Astrocyte (in vitro differentiated cells and primary cell): ENCODE data around the gene SLC6A13. TPM values are rescaled to one million over a fixed set of nuclear protein-coding genes. Genes with fewer than 3 reads are reported as not detected.

Source experiments
- DNase-seq: peaks from one replicate; pipeline ENCODE4 v3.0.0-alpha.2; 2010; ENCODE audit warnings: low read depth
- FAIRE-seq: peaks from 2 replicates; lab custom pipeline; 2011; peaks lifted over from hg19 to GRCh38; lab: Jason Lieb, UNC
- H2AFZ ChIP-seq: 2 replicates; pipeline ENCODE4 v1.6.0; 2012; ENCODE audit warnings: low read depth, low read length, inconsistent platforms
- H3K27ac ChIP-seq: 2 replicates; pipeline ENCODE4 v1.5.1; 2011; ENCODE audit warnings: low read depth, low read length, inconsistent platforms
- H3K27me3 ChIP-seq: 2 replicates; pipeline ENCODE4 v1.6.0; 2011; ENCODE audit warnings: low read length, inconsistent platforms; ENCODE audit not compliant: insufficient read depth
- H3K36me3 ChIP-seq: 2 replicates; pipeline ENCODE4 v1.5.1; 2011; ENCODE audit warnings: low read length, inconsistent platforms; ENCODE audit not compliant: insufficient read depth
- H3K4me1 ChIP-seq: 2 replicates; pipeline ENCODE4 v1.5.1; 2011; ENCODE audit warnings: low read length, inconsistent platforms; ENCODE audit not compliant: insufficient read depth
- H3K4me2 ChIP-seq: 2 replicates; pipeline ENCODE4 v1.6.0; 2012; ENCODE audit warnings: low read length, inconsistent platforms
- H3K4me3 ChIP-seq: 2 replicates; pipeline ENCODE4 v1.5.1; 2011; ENCODE audit warnings: low read depth, mild to moderate bottlenecking, low read length, inconsistent platforms; ENCODE audit not compliant: insufficient read depth
- H3K79me2 ChIP-seq: 2 replicates; pipeline ENCODE4 v1.6.0; 2012; ENCODE audit warnings: mild to moderate bottlenecking, low read length, inconsistent platforms; ENCODE audit not compliant: insufficient read depth
- H3K9ac ChIP-seq: 2 replicates; pipeline ENCODE4 v1.6.0; 2012; ENCODE audit warnings: mild to moderate bottlenecking, low read length, inconsistent platforms
- H3K9me3 ChIP-seq: 2 replicates; pipeline ENCODE4 v1.5.1; 2012; ENCODE audit warnings: low read depth, mild to moderate bottlenecking, low read length, inconsistent platforms; ENCODE audit not compliant: insufficient read depth
- H4K20me1 ChIP-seq: 2 replicates; pipeline ENCODE4 v1.6.0; 2012; ENCODE audit warnings: low read length, inconsistent platforms; ENCODE audit not compliant: insufficient read depth
- H3K27ac Mint-ChIP-seq: one replicate; pipeline ENCODE4 v1.8.0; 2021; ENCODE audit warnings: mild to moderate bottlenecking, mixed read lengths; ENCODE audit not compliant: unreplicated experiment
- H3K27me3 Mint-ChIP-seq: one replicate; pipeline ENCODE4 v1.8.0; 2021; ENCODE audit warnings: low read depth, mixed read lengths; ENCODE audit not compliant: unreplicated experiment
- H3K36me3 Mint-ChIP-seq: one replicate; pipeline ENCODE4 v1.8.0; 2021; ENCODE audit warnings: low read depth, mixed read lengths; ENCODE audit not compliant: unreplicated experiment
- H3K4me1 Mint-ChIP-seq: one replicate; pipeline ENCODE4 v1.8.0; 2021; ENCODE audit warnings: low read depth, mixed read lengths; ENCODE audit not compliant: unreplicated experiment
- H3K4me3 Mint-ChIP-seq: one replicate; pipeline ENCODE4 v1.8.0; 2021; ENCODE audit warnings: mild to moderate bottlenecking, moderate library complexity, mixed read lengths; ENCODE audit not compliant: unreplicated experiment
- H3K9me3 Mint-ChIP-seq: one replicate; pipeline ENCODE4 v1.8.0; 2021; ENCODE audit warnings: mild to moderate bottlenecking, mixed read lengths; ENCODE audit not compliant: unreplicated experiment
- CTCF ChIP-seq: IDR thresholded peaks from 2 replicates; pipeline ENCODE4 v1.5.1; 2011; ENCODE audit warnings: low read depth, mild to moderate bottlenecking, inconsistent platforms, low read length, moderate library complexity; ENCODE audit not compliant: insufficient read depth
- EZH2 ChIP-seq: IDR thresholded peaks from 2 replicates; pipeline ENCODE4 v1.6.1; 2012; ENCODE audit warnings: mild to moderate bottlenecking, low read length, inconsistent platforms; ENCODE audit not compliant: insufficient read depth
- total RNA-seq: library from RNA; stranded (reverse); gene quantifications from 2 replicates; pipeline ENCODE4 v1.2.1, GENCODE V29; 2021

The SLC6A13 gene
- total RNA-seq, 1 donor from 2014 or later = 2.6 TPM

GRCh38 chr12:209246-209645 lies 53.4 kb downstream of the SLC6A13 start:
- H3K4me1 Mint-ChIP-seq = peaks cover 12% of the 10 kb centered on the region
- H3K9me3 Mint-ChIP-seq = no peaks in the 10 kb centered on the region

GRCh38 chr12:208813-209212 lies 53.8 kb downstream of the SLC6A13 start:
- DNase-seq (no peak), FAIRE-seq (no peak)
- Histone ChIP-seq H4K20me1 (no peaks in the 10 kb centered on the region), H3K9ac (no peak overlapping the region), H3K36me3 (no peaks in the 10 kb centered on the region), H3K9me3 (peaks cover 3% of the 10 kb centered on the region), H3K4me3 (no peak overlapping the region), H3K27me3 (peaks cover 31% of the 10 kb centered on the region), H3K4me1 (peaks cover 4% of the 10 kb centered on the region), H2AFZ (no peak overlapping the region), H3K79me2 (no peaks in the 10 kb centered on the region), H3K4me2 (no peak overlapping the region), H3K27ac (no peak overlapping the region)
- TF ChIP-seq CTCF (no peak), EZH2 (no peak)
- H3K27ac Mint-ChIP-seq = no peak overlapping the region
- H3K4me3 Mint-ChIP-seq = no peak overlapping the region
- H3K9me3 Mint-ChIP-seq = no peaks in the 10 kb centered on the region
- H3K4me1 Mint-ChIP-seq = peaks cover 10% of the 10 kb centered on the region
- H3K36me3 Mint-ChIP-seq = peaks cover 10% of the 10 kb centered on the region
- peaks cover 54% of the 10 kb centered on the region for H3K27me3 Mint-ChIP-seq

More at GRCh38 chr12:209246-209645, 53.4 kb downstream of the SLC6A13 start:
- Histone ChIP-seq H2AFZ (no peak overlapping the region), H3K4me1 (no peaks in the 10 kb centered on the region), H3K36me3 (no peaks in the 10 kb centered on the region), H3K4me3 (no peak overlapping the region), H3K27ac (no peak overlapping the region), H4K20me1 (no peaks in the 10 kb centered on the region), H3K27me3 (peaks cover 30% of the 10 kb centered on the region), H3K79me2 (no peaks in the 10 kb centered on the region), H3K4me2 (no peak overlapping the region), H3K9me3 (peaks cover 3% of the 10 kb centered on the region), H3K9ac (no peak overlapping the region)
- no peak overlapping the region for H3K4me3 Mint-ChIP-seq
- FAIRE-seq = no peak
- TF ChIP-seq EZH2 = no peak
- no peak for TF ChIP-seq CTCF
- H3K27me3 Mint-ChIP-seq = peaks cover 49% of the 10 kb centered on the region
- no peak for DNase-seq
- peaks cover 10% of the 10 kb centered on the region for H3K36me3 Mint-ChIP-seq
- no peak overlapping the region for H3K27ac Mint-ChIP-seq

GRCh38 chr12:207804-208203 lies 54.8 kb downstream of the SLC6A13 start:
- H3K79me2 ChIP-seq = no peaks in the 10 kb centered on the region
- no peak overlapping the region for H3K4me2 ChIP-seq
- peaks cover 3% of the 10 kb centered on the region for H3K9me3 ChIP-seq
- Mint-ChIP-seq H3K4me1 (peaks cover 7% of the 10 kb centered on the region), H3K9me3 (no peaks in the 10 kb centered on the region), H3K27me3 (peaks cover 54% of the 10 kb centered on the region), H3K27ac (no peak overlapping the region), H3K36me3 (peaks cover 10% of the 10 kb centered on the region), H3K4me3 (no peak overlapping the region)
- H3K36me3 ChIP-seq = no peaks in the 10 kb centered on the region
- no peaks in the 10 kb centered on the region for H4K20me1 ChIP-seq
- no peak for TF ChIP-seq EZH2
- no peak for TF ChIP-seq CTCF
- no peak overlapping the region for H3K27ac ChIP-seq
- FAIRE-seq (no peak), DNase-seq (no peak)
- H2AFZ ChIP-seq = no peak overlapping the region
- no peak overlapping the region for H3K9ac ChIP-seq
- peaks cover 30% of the 10 kb centered on the region for H3K27me3 ChIP-seq
- peaks cover 4% of the 10 kb centered on the region for H3K4me1 ChIP-seq
- no peak overlapping the region for H3K4me3 ChIP-seq
